KG1 (cell line): ENCODE data around the gene GSG1L.

Experiments
- DNase-seq: peaks from one replicate; lab custom pipeline; 2025; lab: John Stamatoyannopoulos, UW

The GSG1L gene

DNA sequence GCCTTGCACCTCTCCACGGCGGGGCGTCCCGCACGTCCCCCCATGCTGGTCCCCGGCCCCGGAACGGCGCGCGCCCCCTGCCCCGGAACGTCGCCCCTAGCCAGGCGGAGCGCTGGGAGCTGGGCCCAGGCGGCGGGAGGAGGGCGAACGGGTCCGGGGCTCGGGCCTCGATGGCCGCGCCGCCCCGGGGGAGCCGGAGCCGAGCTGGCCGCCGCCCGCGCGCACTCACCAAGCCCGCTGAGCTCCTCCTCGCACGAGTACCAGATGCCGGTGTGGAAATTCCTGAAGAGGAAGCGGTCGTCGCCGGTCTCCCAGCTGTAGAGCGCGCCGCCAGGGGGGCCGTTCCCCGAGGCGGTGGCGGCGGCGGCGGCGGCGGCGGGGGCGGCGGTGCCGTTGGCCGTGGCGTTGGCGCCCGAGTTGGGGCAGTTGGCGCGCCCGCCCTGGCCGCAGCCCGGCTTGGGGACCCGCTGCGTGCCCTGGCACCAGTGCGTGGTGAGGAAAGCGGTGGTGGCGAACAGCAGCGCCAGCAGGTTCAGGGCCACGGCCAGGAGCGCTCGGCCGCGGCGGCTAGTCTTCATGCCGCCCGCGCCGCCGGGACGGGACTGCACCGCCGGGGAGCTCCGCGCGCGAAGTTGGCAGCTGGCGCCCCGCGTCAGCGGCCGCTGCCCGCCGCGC, 530 bp downstream of the GSG1L start:
- DNase-seq = no peak

DNA sequence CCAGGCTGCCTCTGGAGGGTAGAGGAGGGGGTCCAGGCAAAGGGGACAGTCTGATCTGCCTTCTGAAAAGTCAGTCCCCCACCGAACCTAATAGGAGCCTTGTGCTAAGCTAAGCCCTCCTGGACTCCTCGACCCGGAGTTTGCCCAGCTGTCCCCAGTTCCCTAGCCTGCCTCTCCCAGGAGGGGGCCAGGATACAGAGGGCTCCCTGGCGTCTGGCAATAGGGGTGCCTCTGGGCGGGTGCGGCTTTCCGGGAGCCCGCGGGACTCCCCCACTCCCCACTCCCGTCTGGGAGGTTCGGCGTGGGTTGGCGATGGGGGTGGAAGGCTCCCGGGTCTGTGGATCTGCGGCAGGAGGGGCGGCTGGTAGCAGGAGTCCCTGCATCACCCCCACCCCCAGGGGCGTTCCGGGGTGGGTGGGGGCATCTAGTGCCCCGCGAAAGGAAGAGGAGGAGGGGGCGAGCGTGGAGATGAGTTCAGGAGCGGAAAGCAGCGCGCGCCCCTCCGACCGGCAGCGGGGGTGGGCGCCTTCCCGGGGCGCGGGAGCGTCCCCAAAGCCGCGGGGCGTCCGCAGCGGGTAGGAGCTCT, 1.2 kb downstream of the GSG1L start:
- DNase-seq = no peak

DNA sequence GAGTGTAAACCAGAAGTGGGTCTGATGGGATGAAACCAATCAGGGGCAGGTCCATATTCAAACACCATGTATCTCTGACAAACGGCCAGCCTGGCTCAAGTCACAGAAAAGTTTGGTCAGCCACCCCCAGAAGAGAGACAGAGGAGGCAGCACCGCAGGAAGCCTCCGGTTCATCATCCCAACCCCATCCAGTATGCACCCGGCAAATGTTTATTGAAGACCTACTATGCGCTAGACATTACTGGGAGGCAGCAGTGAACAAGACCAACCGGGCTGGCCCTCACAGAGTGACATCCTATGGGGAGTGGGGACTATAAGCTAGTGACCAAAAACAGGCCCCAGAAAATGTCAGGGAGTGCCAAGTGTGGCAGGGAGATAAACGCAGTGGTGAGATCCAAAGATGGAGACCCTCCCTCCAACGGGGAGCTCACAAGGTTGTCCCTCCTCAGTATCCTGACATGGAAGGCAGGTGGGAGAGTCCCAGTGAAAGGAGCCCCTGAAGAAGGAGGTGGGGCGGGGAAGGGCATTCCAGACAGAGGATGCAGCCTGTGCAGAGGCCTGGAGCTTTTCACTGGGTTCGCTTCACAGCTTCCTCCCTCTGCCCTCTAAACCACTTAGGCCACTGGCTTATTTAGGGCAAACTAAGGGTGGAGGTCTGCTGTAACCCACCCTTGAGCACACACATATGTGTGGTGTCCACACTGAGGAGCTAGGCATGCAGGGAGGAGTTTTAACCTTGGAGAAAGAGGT, 2.0 kb downstream of the GSG1L start:
- DNase-seq = no peak

DNA sequence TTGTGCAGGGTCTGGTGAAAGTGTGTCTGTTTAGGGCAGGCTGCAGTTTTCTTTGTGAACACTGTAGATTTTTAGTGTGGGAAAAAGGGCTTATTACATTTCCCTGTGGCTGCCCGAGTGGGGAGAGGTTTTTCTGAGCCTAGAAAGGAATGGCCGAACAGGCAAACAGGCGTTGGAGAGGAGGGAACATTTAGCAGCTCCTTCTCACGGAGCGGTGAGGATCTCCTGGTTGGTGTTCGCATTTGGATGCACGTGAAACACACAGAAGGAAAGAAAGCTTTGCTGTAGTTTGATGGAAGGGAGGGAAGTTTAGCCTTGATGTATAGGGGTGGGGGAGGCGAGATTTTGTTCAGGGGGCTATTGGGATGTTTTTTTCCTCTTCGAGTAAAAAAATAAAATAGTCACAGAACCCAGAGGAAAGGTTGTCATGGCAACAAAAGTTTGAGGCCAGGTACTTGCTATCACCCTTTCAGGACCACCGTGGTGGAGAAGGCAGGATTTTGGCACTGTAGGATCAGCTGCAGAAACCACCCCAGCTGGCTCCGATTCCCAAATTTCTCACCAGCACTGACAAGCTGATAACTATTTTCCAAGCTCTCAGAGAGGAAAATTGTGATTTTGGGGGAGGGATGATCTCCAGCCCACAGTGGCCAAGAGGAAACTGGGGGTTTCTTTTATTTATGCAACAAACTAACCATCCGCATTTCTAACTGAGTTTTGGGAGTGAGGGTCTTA, 3.5 kb downstream of the GSG1L start:
- no peak for DNase-seq

DNA sequence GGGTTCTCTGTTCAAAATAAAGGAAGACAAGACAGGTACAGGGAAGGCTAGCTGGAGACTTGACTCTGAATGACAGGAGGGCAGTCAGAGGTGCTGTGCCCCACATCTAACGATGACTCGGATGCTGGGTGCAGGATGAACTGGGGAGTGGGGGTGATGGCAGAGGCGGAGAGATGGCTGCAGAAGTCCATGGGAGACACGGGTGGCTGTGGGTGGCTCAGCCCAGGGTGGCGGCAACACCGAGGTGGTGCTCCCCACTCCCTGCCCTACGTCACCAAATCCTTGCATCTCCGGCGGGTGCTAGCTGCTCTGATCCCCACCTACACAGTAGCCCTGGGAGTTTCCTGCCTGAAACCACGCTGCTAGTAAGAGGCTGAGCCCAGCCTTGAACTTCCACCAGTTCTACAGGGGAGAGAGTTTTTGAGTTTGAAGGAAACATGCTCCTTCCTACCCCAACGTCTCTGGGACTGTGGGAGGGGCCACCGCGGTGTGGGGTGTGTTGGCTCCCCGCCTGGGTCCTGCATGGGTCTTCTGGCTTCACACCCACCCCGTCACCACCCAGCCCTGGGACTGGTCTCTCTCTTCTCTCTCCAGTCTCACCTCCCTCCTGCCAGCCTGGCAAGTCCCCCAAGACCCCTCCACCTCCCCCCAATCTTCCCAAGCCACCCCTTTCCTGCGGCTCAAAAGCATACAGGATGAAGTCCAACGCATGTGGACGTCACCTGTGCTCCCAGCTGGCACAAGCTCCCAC, 4.5 kb downstream of the GSG1L start:
- no peak for DNase-seq

DNA sequence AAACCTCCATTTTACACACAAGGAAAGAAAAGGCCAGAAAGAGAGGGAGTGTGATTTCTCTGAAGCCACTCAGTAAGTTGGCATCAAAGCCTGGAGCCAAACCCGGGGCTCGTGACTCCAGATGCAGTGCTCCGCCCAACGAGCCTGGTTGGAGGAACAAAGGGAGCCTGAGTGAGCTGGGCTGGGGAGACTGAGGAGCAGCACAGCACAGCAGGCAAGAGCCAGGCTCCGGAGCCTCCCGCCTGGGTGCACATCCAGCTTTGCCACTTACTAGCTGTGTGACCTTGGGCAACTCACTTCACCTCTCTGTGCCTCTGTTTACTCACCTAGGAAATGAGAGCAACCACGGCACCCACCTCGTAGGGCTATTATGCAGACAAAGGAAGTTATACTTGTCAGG, 5.6 kb downstream of the GSG1L start:
- DNase-seq = no peak

DNA sequence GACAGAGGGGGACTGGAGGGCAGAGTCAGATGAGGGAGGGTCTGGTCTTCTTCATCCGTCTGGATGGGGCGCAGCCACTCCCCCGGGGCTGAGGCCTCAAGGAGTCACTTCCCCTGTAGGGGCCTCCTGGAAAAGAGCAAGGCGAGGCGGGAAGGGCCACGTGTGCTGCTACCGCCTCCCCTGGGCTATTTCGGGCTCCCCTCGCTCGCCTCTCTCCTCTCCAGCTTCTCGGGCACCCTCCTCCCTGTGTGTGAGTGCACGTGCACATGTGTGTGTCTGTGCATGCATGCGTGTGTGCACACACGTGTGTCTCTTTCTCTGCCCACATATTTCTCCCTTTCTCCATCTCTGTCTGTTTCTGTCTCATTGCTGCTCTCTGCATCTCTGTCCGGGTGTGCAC, 10.1 kb downstream of the GSG1L start:
- no peak for DNase-seq

DNA sequence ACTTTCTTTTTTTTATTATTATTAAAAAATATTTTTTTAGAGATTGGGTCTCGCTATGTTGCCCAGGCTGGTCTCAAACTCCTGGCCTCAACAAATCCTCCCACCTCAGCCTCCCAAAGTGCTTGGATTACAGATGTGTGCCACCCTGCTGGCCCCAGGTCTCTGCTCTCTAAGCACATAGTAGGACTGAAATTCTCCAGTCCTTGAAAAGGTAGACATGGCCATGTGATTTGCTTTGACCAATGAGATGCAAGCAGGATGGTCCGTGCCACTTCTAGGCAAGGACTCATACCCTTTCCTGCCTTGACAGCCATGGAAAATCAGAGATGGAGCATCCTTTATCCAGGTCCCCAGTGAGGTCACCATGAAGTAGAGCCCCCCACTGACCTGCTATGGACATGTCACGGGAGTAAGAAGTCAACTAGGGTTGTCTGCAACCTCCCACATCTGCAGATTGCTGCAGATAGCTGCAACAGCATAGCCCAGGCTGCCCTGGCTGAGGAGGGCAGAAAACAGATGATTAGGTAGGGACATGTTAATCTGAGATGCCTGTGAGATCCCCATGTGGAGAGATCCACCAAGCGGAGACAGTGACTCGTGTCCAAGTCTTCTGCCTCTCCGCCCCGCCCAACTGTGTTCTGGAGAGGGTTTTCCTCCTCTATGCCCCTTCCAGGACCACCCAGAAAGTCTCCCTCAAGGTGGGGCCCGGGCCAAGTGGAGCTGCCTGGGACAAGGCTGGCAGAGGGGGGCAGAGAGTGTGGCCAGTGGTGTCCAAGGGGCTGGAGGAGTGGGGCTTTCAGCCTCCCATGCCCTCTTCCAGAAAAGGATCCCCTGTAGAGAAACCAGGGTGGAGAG, 11.0 kb downstream of the GSG1L start:
- no peak for DNase-seq

DNA sequence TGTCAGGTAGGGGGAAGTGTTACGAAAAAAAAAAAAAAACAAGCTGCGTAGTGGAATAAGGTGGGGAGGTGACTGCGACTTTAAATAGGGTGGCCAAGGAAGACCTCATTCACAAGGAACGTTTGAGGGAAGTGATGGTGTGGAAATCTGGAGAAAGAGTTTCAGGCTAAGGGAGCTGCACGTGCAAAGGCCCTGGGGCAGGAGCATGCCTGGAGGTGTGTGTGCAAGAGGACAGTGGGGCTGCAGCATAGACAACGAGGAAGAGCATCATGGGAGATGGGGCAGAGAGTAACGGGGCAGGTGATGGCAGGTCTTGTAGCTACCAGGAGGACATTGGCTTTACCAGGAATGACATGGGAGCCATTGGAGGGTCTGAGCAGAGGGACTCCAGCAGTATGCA, 12.0 kb downstream of the GSG1L start:
- DNase-seq = no peak

DNA sequence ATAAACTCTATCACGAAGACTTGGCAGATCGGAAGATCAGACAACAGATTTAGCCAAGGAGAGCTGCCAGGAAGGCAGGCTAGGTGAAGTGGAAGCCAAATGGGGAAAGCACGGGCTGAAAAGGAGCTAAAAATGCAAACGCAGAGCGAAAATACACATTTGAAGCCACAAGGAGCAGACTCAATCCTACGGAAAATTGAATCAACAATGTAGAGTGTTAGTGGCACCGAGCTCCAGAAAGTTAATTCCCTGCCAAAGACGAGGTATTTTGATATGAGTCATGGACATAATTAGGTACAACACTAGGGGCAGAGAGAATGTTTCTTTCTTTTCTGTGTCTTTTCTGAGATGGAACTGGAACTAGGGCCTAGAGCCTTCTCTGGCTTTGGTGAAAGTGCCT, 20.7 kb downstream of the GSG1L start:
- no peak for DNase-seq

DNA sequence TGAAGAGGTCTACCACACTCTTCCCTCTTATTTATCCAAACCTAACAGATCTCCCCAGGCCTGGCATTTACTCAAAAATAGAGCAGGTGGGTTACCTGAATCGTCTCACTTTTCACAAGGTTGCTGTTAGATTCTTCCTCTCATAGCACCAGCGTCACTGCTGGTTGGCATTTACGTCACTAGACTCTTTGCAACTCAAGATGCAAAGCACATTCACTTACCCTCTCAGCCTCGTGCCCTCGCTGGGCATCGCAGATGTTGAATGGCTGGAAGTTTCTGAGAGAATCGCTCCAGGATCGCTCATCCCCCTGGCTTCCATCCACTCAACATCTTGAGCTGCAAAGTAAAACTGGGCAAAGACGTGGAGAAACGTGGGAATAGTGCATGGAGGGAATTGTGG, 21.9 kb downstream of the GSG1L start:
- no peak for DNase-seq

DNA sequence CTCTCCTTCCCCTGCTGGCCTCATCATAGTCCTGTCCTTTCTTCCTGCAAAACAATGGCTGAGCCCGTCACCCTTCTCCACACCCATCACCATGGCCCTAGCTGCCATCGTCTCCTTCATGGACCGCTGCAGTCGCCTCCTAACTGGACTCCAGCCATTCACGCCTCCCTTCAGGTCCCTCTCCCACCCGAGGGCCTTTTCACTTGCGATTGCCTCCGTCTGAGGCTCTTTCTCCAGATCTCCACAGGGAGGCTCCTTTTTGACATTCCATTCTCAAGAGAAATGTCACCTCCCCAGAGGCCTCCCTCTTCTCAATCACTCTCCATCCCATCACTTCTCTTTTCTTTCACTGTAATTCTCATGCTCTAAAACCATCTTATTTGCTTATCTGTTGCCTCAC, 23.5 kb downstream of the GSG1L start:
- DNase-seq = no peak

DNA sequence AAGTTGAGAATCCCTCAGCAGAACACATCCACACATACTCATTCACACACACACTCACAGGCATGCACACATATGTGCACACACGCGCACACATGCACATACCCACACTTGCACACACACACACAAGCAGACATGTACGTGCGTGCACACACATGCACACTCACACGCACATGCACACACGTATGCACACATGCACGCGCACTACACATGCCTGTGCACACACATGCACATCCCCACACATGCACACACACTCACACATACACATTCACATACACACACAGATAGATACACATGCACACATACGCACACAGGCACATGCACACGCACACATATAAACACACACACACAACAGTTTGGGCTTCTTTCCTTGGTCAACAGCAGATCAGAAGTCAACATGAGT, 24.0 kb downstream of the GSG1L start:
- no peak for DNase-seq

DNA sequence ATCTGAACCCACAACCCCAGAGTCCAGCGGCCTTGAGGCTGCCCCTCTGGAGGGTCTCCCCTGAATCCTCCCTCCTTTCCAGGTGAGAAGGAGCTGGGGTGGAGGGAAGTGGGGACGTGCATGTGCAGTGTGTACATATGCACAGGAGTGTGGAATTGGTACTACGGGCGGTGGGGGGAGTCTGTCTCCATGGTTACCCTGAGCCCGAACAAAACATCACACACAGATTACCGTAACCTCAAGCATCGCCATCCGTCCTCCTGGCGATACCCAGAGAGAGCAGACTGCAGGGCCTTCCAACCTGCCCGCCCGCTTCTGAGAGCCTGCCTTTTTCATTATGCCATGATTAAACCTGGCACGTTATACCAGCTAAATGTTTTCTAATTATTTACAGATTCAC, 25.1 kb downstream of the GSG1L start:
- DNase-seq = no peak

DNA sequence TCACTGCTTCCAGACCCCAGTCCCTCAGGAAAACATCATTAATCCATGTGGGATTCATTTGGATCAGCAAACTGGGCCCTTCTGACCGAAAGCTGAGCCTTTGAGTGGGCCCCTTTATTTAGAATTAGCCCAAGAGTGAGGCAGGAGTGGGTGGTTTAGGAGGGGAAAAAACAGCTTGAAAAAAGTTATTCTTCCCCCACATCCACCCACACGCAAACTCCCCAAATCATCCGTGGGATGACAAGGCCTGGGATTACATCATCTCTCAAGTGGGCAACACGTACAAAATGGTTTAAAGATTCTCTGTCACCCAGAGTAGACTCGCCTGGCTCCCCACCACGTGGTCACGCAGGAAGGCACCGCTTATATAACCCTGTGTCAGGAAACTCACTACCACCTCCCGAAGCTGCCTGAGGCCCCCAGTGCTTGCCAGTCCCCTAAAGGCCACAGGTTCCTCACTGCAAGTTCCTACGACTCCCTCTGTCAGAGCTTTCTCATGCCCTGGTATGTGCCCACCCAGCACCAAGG, 27.6 kb downstream of the GSG1L start:
- no peak for DNase-seq

DNA sequence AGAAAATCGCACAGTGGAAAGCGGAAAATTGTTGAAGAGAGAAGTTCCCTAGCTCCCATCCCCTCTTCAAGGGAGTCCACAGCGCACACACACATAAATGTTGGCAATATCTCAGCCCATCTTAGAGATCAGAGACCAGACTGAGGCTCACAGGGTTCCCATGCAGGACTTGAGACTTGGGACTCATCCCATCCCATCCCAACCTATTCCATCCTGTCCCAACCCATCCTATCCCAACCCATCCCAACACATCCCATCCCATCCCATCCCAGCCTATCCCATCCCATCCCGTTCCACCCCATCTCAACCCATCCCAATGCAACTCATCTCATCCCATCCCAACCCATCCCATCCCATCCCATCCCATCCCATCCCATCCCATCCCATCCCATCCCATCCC, 29.6 kb downstream of the GSG1L start:
- no peak for DNase-seq

DNA sequence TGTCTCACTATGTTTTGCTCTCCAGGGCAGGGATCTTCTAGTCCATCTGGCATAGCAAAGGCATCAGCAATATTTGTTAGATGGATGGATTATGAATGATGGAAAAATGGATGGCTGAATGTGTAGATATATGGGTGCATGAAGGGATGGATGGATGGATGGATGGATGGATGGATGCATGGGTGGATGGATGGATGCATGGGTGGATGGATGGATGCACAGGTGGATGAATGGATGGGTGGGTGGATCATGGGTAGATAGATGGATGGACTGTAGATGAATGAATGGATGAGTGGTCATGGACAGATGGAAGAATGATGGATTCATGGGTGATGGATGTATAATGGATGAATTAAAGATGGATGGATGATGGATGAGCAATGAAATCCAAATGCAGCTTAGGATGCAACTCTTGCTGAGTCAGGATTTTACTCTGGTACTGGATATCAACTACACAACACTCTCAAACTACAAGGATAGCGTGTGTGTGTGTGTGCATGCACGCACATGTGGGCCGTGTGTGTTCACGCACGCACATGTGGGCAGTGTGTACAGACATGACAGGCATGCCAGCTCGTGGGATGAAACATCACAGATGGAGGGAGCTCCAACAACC, 34.0 kb downstream of the GSG1L start:
- DNase-seq = no peak

DNA sequence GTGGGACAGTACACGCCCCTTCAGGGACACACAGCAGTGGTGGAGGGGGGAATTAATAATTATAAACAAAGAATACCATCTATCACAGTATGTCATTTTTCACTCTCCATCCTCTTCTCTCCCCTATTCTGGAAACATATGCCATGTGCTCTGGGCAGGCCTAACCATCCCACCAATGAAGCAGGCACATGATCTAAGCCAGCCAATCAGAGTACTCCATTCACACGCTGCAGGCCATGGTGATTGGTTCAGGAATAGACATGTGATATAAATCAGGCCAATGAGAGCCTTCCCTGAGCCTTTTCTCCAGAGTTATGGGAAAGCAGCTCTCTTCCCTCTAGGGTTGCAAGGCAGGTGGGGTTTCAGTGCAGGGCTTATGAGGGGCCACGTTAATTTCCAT, 36.5 kb downstream of the GSG1L start:
- no peak for DNase-seq

DNA sequence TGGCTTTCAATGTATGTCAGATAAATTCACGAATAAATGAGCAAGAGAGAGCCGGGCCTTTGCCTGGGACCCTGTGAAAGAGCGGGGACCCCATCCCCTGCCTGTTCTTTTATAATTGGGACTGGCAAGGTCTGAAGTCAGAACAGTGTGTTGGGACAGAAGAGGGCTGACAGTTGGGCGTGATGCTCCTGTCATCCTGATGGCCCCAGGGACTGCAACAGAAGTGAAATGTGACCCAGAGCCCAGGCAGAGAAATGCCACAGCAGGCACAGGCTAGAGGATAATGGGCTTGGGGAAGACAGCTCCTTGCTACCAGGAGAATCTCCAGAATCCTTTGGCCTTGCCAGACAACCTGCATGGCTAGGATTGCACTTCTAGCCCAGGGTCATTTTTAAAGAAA, 37.9 kb downstream of the GSG1L start:
- no peak for DNase-seq

DNA sequence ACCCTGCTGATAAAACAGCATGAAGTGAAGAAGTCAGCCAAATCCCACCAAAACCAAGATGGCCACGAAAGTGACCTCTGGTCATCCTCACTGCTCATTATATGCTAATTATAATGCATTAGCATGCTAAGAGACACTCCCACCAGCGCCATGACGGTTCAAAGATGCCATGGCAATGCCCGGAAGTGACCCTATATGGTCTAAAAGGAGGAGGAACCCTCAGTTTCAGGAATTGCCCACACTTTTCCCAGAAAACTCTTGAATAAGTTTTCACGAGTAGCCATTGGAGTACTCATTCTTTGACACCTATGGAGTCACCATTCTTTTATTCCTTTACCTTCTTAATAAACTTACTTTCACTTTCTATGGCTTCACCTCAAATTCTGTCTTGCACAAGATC, 44.3 kb downstream of the GSG1L start:
- DNase-seq = no peak

DNA sequence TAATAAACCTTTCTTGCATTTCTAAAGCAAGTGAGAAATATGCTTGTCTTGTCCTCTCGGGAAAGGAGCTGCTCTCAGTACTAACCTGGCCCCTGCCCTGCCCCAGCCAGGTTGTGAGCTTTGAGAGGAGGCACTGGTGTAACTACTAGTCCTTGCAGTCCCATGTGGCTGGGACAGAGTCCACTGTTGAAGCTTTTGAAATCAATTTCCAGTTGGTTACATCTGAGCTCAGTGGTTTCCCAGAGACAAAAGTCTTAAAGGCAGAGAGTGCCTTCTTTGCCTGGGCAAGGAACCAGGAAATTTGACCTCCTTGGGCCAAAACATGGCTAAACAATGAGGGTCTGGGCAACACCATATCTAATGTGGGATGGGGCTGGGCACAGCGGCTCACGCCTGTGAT, 48.7 kb downstream of the GSG1L start:
- DNase-seq = no peak
